Progenitor cell of endocrine pancreas (in vitro differentiated cells): ENCODE results near the gene RNF2. TPM values are rescaled to one million over a fixed set of nuclear protein-coding genes. Genes with fewer than 3 reads are reported as not detected.

Source experiments
- DNase-seq: peaks from one replicate; pipeline ENCODE4 v3.0.0; 2021; ENCODE audit warnings: low spot score; ENCODE audit not compliant: unreplicated experiment
- H3K27ac Mint-ChIP-seq: 2 replicates; pipeline ENCODE4 v1.8.0; 2021; ENCODE audit warnings: mild to moderate bottlenecking, moderate library complexity, mixed read lengths
- H3K27me3 Mint-ChIP-seq: 2 replicates; pipeline ENCODE4 v1.8.0; 2021; ENCODE audit warnings: mixed read lengths
- H3K36me3 Mint-ChIP-seq: 2 replicates; pipeline ENCODE4 v1.8.0; 2022; ENCODE audit warnings: mixed read lengths; ENCODE audit not compliant: insufficient read depth
- H3K4me1 Mint-ChIP-seq: 2 replicates; pipeline ENCODE4 v1.8.0; 2021; ENCODE audit warnings: low read depth, mixed read lengths
- H3K4me3 Mint-ChIP-seq: 2 replicates; pipeline ENCODE4 v1.8.0; 2021; ENCODE audit warnings: low read depth, mild to moderate bottlenecking, moderate library complexity, mixed read lengths
- H3K9me3 Mint-ChIP-seq: 2 replicates; pipeline ENCODE4 v1.8.0; 2021; ENCODE audit warnings: low read depth, mixed read lengths
- total RNA-seq: library from RNA; stranded (reverse); gene quantifications from 2 replicates; pipeline ENCODE4 v1.2.1, GENCODE V29; 2021
- TF ChIP-seq, protein P1 (sequence below): fragments of 200-600 bp; sonication (generic); IDR thresholded peaks from one replicate; pipeline ENCODE4 v1.5.0; 2021; ENCODE audit warnings: antibody characterized with exemption, mild to moderate bottlenecking; ENCODE audit not compliant: unreplicated experiment

Gene RNF2
- total RNA-seq, 1 donor from 2014 or later, result 37.5 TPM

DNA sequence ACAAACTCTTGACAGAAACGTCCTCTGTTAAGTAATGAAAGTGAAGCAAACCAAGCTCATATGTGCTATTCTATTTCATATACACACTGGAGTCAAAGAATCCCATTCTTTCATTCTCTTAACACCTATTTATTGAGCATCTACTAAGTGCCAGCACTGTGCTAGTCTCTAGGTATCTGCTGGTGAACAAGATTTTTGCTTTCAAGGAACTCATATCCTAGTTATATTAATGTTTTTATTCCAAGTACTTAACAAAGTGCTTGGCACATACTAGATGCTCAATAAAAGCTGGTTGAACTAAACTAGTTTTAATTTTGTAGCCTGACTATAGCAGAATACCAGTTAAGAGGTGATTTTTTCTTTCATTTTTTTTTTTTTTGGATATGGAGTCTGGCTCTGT, 3.6 kb upstream of the RNF2 start:
- no peaks in the 10 kb centered on the region for H3K9me3 Mint-ChIP-seq
- TF ChIP-seq, protein P1, sequence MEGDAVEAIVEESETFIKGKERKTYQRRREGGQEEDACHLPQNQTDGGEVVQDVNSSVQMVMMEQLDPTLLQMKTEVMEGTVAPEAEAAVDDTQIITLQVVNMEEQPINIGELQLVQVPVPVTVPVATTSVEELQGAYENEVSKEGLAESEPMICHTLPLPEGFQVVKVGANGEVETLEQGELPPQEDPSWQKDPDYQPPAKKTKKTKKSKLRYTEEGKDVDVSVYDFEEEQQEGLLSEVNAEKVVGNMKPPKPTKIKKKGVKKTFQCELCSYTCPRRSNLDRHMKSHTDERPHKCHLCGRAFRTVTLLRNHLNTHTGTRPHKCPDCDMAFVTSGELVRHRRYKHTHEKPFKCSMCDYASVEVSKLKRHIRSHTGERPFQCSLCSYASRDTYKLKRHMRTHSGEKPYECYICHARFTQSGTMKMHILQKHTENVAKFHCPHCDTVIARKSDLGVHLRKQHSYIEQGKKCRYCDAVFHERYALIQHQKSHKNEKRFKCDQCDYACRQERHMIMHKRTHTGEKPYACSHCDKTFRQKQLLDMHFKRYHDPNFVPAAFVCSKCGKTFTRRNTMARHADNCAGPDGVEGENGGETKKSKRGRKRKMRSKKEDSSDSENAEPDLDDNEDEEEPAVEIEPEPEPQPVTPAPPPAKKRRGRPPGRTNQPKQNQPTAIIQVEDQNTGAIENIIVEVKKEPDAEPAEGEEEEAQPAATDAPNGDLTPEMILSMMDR, result no peak

DNA sequence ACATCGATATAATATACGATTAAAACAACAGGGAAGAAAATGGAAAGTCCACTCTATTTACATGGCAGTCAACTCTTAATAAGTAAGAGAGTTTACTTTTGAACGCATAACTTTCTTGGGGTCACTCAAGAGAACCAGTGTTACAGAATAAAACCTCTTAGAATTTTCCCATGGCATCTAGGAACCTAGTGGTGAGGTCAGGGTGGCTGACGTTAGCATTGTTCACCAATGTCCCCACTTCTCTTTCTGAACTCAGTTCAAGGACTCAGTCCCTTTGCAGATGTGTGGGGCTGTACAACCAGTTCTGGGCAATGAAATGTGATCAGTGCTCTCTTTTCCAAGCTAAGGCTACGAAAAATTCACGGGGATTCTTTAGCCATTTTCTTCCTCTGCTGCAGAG, 2.6 kb upstream of the RNF2 start:
- no peak for DNase-seq
- Mint-ChIP-seq H3K9me3 (no peaks in the 10 kb centered on the region), H3K27ac (no peak overlapping the region), H3K4me1 (peaks cover 16% of the 10 kb centered on the region), H3K27me3 (peaks cover 12% of the 10 kb centered on the region), H3K4me3 (no peak overlapping the region), H3K36me3 (no peaks in the 10 kb centered on the region)
- TF ChIP-seq, protein P1, result no peak

More for the DNA sequence above, 3.6 kb upstream of the RNF2 start:
- H3K27me3 Mint-ChIP-seq, result peaks cover 12% of the 10 kb centered on the region
- H3K27ac Mint-ChIP-seq, result no peak overlapping the region
- DNase-seq, result no peak
- H3K4me3 Mint-ChIP-seq, result no peak overlapping the region
- H3K4me1 Mint-ChIP-seq, result peaks cover 8% of the 10 kb centered on the region
- no peaks in the 10 kb centered on the region for H3K36me3 Mint-ChIP-seq

DNA sequence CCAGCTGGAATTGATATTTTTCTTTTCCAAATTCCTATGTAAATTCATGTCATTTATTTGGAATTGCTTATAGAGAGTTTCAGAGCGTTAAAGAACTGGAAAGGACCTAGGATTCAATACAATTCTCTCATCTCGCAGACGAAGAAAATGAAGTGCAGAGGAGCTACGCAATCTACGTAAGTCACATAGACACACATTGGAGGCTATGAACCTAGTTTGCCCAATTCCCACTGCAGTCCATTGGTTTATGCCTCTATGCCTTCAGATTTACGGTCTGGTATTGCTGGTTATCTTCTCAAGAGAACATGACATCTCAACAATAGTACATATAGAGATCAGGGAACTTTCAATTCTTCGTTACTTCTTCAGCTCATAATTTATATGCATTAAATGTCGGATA, 971 bp upstream of the RNF2 start:
- TF ChIP-seq, protein P1, result no peak
- Mint-ChIP-seq H3K4me1 (peaks cover 22% of the 10 kb centered on the region), H3K36me3 (peaks cover under 1% of the 10 kb centered on the region), H3K27me3 (peaks cover 12% of the 10 kb centered on the region), H3K9me3 (no peaks in the 10 kb centered on the region), H3K27ac (peak overlapping the region; percentile 87), H3K4me3 (peak overlapping the region; percentile 80)
- DNase-seq, result no peak

DNA sequence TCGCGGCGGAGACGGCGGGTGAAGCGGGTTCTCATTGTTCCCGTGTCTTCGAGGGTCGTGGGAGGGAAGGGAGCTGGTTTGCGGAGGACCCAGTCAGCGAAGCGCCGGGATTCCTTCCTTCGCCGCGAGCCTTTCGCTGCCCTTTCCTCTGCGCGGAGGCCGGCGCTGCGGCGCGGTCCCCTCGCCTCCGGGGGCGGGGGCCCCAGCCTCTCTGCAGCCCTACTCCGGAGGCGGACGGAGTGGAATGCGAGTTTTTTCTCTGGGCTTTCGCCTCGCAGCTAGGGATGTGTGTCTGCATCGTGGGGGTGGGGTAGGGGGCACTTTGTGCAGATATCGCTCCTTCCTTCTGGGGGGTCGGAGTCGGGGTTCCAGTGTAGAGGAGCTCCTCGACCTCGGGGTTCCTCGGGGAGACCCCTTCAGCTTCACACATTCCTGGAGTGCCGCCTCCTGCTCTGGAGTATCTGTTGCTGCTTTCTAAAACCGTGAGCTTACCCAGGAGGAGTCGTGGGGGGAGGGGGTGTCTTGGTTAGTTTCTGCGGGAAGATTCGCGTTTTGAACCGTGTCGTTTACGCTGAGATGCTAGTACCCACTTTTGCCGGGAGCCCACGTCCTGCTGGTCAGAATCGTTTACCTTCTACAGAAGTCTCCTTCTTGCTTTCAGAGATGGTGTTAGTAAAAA, 595 bp downstream of the RNF2 start:
- no peaks in the 10 kb centered on the region for H3K9me3 Mint-ChIP-seq
- peaks cover 23% of the 10 kb centered on the region for H3K4me1 Mint-ChIP-seq
- peaks cover 1% of the 10 kb centered on the region for H3K36me3 Mint-ChIP-seq
- TF ChIP-seq, protein P1, result no peak
- peak overlapping the region; percentile 88 for H3K4me3 Mint-ChIP-seq
- peak overlapping the region; percentile 92 for H3K27ac Mint-ChIP-seq
- peaks cover 12% of the 10 kb centered on the region for H3K27me3 Mint-ChIP-seq
- peak; percentile 36 for DNase-seq

DNA sequence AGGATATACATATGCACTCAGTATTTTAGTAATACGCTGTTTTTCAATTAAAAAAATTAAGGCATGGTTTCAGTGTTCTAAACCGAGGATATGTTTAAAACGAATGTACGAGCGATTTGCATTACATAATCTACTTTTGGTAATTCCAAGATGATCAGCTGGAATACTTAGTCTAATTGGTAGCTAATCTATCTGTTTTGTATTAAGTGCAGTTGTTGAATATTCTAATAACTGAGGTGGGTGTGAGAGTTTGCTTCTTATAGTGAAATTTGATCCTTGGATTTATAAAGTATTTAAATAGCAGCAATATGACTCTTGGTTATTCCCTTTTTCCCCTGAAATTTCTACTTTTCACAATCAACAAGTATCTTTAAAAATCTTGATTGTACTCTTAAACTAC, 1.3 kb downstream of the RNF2 start:
- Mint-ChIP-seq H3K4me3 (peak overlapping the region; percentile 88), H3K9me3 (no peaks in the 10 kb centered on the region), H3K4me1 (peaks cover 23% of the 10 kb centered on the region), H3K36me3 (peaks cover 2% of the 10 kb centered on the region), H3K27ac (peak overlapping the region; percentile 92), H3K27me3 (peaks cover 12% of the 10 kb centered on the region)
- no peak for DNase-seq
- TF ChIP-seq, protein P1, result no peak
